IPS-NIHi7 (cell line): Measurements from ENCODE around the gene FNDC8.
"Not testable (repeated sequence)": the region's sequence is repeated elsewhere in the genome, so short reads cannot be mapped to it uniquely, and the experiment has no call there.

Experiments
- DNase-seq: peaks from one replicate; pipeline ENCODE4 v3.0.0; 2012; ENCODE audit warnings: mixed read lengths; ENCODE audit errors: extremely low spot score

The FNDC8 gene

GRCh38 chr17:35170968-35171771 lies 49.8 kb downstream of the FNDC8 start:
- no peak for DNase-seq

- DNase-seq = no peak
These were observed 50.4 kb downstream of the FNDC8 start for GRCh38 chr17:35171834-35172233.

- not testable (repeated sequence) for DNase-seq
These were observed 50.9 kb downstream of the FNDC8 start for GRCh38 chr17:35172321-35172720.

- DNase-seq = no peak
These were observed 53.5 kb downstream of the FNDC8 start for GRCh38 chr17:35174835-35175334.

- DNase-seq = no peak
These were observed 54.4 kb downstream of the FNDC8 start for GRCh38 chr17:35175638-35176415.

GRCh38 chr17:35176897-35177296 lies 55.5 kb downstream of the FNDC8 start:
- DNase-seq = no peak

GRCh38 chr17:35179379-35179778 lies 58.0 kb downstream of the FNDC8 start:
- not testable (repeated sequence) for DNase-seq
